Astrocyte (in vitro differentiated cells and primary cell): ENCODE results near the gene DNAJB12.

ENCODE experiments used
- CTCF ChIP-seq: IDR thresholded peaks from 2 replicates; pipeline ENCODE4 v1.5.1; 2011; ENCODE audit warnings: low read depth, mild to moderate bottlenecking, inconsistent platforms, low read length, moderate library complexity; ENCODE audit not compliant: insufficient read depth
- EZH2 ChIP-seq: IDR thresholded peaks from 2 replicates; pipeline ENCODE4 v1.6.1; 2012; ENCODE audit warnings: mild to moderate bottlenecking, low read length, inconsistent platforms; ENCODE audit not compliant: insufficient read depth

- TF ChIP-seq CTCF (no peak), EZH2 (no peak)
These were observed 33.3 kb downstream of the DNAJB12 start for GRCh38 chr10:72321248-72322029.
